GM21619 (cell line): ENCODE data around the gene PLXDC2.

Experiments used
- ATAC-seq: cut with Tn5 transposase; IDR thresholded peaks from one replicate; pipeline ENCODE4 v1.9.1; 2021; ENCODE audit not compliant: unreplicated experiment

The PLXDC2 gene

DNA sequence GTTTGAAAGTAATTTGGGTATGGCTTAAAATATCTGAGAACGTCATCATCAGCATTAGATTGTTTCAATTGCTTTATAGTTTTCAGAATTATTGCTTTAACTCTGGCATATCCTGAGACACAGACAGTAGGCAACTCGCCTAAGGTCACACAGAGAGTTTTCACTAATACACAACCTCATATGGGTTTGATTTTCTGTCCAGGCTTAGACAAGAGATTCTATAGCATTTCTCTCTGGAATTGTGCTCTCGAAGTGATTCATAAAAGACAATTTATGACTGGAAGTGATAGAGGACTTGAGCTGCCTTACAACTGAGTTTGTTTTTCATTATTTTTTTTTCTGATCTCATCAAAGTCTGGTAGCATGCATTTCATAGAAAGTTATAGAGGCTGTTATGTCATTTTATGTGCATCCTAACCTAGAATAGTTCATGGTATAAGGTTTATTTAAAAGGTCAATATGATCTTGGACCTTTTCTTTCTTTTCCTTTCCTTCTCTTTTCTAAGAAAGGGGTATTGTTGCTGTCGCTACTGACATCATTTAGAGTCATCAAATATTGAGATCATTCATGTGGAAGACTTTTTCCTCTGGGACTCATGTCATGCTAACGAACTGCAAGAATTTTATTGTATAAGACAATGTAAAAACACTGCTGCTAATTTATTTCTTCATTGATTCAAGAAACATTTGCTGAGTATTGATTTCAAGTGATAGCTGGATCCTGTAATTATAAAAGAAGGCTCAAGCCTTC lies 278.2 kb downstream of the PLXDC2 start:
- no peak for ATAC-seq

DNA sequence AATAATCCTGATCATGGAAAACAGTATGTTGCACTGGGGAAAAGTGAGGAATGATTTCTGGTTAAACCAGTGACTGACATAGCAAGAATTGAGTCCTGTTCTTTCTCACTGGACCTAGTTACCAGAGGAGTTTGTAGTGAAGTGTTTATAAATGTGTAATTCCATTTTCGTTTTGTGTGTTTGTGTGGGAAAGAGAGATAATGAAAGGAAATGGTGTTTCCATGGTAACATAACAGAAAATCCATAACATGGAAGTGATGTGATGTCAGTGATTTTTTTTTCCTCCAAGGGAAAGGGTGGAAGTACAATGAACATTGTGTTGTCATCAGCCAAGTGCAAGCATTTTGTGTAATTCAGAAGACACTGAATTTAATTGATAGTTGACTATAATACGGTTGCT lies 283.9 kb downstream of the PLXDC2 start:
- no peak for ATAC-seq

DNA sequence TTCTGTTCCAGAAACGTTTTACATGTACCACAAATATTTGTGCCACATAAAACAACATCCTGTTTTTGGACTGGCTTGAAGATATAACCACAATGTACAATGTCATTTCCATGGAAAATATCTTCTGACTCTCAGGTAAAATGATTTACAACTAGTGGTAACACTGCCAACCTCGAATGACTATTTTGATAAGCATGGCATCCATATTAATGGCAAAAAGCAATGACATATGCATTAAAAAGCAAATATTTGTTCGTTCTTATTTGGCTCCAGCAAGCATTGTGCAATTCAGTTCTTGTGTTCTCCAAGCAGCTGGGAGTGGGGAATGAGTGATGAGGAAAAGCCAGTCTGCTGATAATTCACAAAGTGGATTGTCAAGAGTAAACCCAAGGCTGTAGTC lies 289.0 kb downstream of the PLXDC2 start:
- no peak for ATAC-seq

DNA sequence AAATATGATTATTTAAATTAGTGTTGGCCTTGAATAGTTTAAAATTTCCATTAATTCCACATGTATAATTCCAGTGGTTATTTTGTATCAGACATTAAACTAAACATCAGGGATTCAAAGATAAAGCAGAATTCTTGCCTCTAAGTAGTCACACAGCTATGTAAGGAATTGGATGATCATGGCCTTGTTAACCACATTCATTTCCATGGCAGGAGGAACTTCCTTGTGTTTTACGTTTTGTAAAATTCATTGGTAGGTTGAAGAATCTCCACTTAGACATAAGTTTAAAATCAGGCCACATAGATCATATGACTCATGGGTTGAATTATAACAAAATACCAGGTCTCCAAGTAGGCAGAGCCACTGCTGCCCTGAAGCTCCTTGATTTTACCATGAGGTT lies 289.7 kb downstream of the PLXDC2 start:
- no peak for ATAC-seq

DNA sequence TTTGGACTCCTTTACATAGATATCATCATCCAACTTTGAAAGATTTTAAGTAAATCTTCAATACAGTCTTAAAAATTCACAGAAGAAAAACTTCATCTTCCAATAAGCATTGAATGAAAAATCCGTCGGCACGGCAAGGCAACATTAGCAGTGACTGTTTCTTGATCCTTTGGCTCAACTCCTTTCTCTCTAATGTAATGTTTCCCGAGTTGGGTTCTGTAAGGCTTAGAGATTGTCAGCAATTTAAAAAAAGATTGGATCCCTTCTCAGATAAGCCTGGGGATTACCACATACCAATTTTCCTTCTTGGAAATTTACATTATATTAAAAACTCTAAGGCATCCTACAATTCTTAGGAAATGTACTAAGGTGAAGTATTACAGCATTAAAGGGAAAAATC lies 291.8 kb downstream of the PLXDC2 start:
- no peak for ATAC-seq

DNA sequence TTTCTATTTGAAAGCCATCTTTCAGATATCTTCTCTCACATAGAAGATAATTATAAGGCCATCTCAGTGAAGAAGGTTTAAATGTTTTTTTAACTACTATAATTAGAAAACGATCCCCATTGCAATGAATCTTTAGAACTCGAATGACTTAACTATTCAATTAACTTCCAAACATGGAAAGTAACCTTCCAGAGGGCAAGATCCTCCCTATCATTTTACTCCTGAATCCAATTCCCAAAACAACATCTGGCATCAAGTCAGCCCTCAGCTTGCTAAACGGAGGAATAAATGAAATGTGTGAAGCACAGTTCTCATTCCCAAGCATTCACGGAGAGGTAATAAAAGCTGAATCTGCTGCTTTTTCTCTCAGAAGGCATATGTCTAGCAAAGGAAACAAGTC lies 293.4 kb downstream of the PLXDC2 start:
- no peak for ATAC-seq

DNA sequence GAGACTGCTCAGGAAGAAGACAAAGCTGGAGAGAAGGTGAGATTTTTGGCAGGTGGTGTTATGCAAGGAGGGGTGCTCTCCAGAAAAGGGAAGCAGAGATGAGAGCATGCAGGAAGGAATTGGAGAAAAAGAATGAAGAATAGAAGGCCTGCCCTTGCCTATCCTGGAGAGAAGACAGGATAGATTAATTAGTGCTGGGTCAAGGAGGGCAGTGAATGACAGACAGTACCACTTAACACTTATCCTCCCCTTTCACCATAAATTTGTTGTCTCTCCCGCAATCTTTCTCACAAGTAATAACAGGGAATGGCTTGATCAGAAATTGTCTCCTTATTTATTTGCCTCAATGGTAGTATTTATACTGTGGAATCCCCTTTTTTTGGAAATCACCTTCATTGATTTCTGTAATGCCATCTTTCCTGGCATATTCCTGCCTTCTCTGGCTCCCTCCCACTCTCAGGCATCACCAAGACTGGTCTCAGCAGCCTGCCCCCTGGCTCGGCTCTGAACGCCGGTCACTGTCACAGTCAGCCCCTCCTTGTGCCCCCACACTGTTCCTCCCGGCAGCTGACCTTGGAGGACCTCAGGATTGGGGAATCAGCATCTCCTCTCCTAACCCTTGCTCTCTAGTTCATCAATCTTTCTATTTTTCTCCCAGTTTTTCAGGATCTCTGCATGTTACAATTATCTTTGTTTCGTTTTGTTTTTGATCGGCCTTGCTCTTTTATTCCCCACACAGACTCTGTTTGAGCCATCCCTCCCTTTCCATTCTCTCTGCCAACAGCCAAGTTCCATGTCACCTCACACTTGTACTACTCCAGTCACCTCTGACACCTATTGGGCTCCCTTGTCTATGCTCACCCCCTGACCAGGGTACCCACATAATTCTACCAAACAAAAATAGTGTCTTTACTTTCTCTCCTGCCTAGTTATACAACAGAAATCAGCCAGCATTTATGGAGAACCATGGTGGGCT lies 294.2 kb downstream of the PLXDC2 start:
- ATAC-seq: no peak

DNA sequence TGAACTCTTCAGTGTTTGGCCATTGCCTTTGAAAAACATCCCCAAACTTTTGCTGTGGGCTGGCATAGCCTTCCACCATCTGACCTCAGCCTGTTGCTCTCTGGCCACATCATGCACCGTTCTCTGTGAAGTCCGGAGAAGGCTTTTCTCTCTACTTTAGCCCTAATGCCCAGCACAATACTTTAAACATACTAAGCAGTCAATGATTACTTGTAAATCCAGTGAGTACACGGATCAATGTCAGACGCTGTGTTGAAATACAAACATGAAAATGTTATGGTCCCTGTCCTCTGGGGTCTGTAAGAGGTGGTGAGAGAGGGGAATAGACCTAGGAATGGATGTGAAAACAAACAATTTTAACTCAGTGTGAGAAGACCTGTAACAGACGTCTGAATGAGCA lies 297.9 kb downstream of the PLXDC2 start:
- ATAC-seq: no peak

DNA sequence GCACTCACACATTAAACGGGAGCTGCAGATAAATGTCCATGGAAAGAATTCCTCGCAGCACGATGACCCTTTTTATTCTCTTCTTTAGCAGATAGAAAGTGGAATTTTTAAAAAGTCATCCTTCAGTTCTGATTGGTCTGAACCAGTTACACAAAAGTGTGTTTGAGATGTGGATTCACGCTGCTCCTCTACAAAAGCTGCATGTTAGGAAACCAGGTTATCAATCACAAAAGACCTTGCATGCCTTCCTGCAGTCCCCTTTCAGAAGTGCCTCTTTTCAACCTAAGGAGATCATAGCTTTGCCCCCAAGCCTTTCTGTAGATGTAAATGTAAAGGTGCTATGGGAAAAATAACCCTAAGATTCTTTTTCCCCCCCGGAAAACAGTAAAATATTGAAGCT lies 299.7 kb downstream of the PLXDC2 start:
- ATAC-seq: no peak

DNA sequence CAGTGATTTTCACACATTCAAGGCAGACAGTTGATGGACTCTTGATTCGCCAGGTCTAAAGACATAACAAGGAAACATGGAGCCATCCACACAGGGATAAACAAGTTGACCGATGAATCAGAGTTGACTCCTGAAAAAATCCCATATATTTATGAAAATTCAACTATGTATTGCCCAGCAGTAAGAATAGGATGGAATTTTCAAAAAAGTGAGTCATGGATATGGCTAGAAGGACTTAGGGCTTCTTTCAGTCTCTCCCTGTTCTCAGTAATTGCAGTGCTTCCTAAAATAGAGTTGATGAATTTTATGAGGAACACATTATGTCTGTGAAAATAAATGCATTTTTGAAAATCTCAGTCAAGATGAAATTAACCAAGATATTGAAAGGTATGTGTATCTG lies 301.2 kb downstream of the PLXDC2 start:
- ATAC-seq: no peak

DNA sequence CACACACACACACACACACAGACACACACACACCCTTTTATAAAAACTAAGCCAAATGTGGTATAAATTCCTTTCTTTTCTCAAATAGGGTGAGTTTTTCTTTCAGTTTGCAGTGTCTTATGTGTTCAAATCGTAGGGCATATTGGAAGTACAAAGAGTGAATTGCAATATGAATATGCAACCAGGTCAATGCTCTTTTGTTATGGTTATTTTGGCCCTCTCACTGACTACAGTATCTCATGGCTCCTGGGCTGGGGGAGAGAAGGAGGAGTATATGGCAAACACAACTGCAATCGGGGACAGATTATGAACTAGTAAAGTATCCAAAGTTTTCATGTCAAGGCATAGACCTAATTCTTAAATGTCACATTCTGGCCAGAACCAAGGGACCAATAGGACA lies 301.9 kb downstream of the PLXDC2 start:
- ATAC-seq: no peak

DNA sequence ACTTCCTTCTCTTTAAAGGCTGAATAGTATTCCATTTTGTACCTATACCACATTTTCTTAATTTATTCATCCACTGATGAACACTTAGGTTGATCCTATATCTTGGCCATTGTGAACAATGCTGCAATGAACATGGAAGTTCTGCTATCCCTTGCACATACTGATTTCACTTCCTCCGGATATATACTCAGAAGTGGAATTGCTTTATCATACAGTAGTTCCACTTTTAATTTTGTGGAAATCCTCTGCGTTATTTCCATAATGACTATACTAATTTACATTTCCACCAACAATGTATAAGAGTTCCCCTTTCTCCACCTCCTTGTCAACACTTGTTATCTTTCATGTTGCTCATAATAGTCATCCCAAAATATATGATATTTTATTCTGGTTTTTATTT lies 312.6 kb downstream of the PLXDC2 start:
- no peak for ATAC-seq

DNA sequence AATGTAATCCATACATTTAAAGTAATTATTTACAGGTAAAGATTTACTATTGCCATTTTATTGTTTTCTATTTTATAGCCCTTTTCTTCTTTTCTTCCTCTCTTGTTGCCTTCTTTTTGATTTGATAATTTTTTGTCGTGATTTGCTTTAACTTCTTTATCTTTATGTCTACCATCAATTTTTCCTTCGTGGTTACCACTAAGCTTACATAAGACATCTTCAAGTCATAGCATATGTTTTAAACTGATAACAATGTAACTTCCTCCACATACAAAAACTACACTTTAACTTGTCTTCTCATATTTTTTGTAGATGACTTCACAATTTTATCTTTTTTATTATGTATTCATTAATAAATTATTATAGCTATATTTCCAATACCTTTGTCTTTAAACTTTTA lies 316.6 kb downstream of the PLXDC2 start:
- no peak for ATAC-seq

DNA sequence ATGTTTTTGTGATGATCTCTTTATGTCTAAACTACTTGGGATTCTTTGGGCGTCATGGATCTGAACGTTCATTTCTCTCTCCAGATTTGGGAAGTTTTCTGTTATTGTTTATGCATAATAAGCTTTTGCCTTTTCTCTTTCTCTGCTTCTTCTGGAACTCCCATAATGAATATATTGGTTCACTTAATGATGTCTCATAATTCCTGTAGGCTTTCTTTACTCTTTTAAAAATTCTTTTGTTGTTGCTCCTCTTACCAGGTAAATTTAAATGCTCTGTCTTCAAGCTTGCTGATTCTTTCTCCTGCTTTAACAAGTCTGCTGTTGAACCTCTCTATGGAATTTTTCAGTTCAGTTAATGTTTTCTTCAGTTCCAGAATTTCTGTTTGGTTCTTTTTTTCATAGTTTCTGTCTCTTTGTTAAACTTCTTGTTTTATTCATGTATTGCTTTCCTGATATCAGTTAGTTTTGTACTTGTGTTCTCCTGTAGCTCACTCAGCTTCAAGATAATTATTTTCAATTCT lies 317.5 kb downstream of the PLXDC2 start:
- no peak for ATAC-seq

DNA sequence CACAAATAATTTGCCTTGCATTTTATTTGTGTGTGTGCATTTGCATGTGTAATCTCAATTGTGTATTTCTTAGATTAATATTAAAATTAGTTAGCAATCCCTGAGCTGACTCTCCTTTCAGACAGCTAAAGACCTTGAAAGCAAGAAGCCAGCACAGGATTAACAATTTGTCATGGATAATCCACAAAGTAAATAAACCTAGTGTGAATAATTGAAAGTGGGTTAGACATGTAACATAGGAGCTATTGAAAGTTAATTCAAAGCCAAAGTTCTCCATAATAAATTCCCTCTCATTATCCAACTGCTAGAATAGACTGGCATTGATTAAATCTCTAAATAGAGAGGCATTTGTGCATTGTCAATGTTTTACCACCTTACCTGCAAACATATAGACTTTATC lies 326.1 kb downstream of the PLXDC2 start:
- ATAC-seq: no peak

DNA sequence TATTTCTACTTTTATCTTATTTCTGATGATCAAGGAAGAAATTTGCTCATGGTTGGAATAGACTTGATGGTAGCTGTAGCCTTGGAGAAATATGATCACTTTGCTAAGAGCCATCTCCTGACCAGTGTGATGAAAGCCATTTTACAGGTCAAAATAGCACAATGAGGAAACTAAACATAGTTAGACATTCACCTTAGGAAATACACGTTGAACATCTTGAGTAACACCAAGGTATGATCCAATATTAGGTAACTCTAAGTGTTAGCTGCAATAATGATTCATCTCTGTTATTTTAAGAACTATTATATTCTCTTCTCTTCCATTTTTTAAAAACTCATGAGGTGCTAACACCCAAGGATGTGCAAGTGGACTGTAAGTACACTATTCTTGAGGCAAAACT lies 328.0 kb downstream of the PLXDC2 start:
- ATAC-seq: no peak

DNA sequence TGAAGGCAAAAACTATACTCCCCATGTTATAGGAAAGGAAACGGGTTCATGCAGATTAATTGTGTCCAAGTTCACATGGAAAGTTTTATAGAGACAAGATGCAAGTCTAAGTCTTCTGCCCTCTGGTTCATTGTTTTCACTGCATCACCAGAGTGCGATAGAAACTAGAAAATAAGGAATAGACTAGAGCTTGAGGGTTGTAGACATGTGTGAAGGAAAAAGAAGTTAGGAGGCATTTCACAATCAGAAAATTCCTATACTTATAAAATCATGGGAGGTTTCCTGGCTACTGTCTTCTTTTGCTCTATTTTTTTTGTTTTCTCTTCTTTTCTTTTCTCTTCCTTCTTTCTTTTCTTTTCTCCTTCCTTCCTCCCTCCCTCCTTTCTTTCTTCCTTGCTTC lies 329.8 kb downstream of the PLXDC2 start:
- no peak for ATAC-seq

DNA sequence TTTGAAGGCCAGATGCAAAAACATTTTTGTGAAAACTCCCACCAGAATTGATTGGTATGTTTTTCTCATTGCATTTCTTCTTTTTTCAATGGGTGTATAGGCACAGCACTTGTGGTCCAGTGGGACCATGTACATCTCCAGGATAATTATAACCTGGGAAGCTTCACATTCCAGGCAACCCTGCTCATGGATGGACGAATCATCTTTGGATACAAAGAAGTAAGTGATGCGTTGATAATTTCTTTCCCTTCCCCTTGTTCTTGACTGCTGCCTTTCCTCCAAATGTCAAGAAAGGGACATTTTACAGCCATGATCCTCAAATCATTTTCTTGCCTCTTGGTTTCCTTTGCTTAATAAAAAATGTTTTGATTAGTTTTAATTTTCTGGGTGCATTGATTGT lies 331.5 kb downstream of the PLXDC2 start:
- no peak for ATAC-seq

DNA sequence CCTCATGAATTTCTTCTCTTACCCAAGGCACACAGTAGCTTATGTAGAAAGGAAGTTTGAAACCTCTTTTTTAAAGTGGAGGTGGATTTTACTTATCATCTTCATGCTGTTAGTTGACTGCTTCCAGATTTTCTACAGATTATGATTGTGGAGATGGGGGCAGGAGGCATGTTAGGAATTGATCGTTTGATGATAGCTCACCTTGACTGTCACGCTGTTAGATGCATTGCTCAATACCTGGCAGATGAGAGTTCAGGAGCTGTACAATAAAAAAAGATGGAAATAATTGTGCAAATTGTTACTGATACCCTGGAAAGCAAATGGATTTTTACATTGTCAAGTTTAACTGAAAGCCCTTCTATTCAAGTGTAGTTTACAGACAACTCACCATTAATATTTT lies 340.3 kb downstream of the PLXDC2 start:
- no peak for ATAC-seq

DNA sequence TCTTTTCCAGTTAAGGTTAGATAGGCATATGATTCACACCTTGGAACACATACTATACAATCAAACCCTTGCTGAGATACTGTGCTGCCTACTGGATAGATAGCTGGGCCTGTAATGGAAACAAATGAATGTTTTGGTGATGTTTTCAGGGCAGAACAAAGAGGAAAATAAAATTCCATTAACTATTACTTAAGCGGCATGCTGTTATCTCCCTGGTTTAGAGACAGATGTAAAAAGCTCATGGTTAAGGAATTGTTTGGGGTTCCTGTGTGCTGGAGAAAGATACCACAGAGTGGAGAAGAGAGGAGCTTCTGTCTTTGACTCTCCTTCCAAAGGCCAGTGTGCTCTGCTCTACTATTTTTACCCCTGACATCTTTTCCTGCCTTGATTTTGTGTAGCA lies 341.1 kb downstream of the PLXDC2 start:
- no peak for ATAC-seq

DNA sequence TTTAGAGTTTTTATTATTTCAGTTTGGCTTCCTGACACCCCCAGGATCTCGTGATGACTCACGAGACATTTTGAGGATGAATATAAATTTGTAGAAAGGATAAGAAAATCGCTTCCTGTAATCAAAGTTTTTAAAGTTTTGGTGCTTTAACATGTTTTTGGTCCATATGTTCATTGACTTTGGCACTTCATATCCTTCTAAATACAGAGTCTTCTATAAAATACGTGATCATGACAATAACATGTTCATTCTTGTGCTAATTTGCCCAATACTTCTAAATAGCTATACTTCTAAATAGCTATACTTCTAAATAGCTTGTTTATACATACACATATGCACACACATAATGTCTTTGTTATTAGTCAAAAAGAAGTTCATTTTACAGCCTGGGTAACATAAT lies 341.9 kb downstream of the PLXDC2 start:
- no peak for ATAC-seq

DNA sequence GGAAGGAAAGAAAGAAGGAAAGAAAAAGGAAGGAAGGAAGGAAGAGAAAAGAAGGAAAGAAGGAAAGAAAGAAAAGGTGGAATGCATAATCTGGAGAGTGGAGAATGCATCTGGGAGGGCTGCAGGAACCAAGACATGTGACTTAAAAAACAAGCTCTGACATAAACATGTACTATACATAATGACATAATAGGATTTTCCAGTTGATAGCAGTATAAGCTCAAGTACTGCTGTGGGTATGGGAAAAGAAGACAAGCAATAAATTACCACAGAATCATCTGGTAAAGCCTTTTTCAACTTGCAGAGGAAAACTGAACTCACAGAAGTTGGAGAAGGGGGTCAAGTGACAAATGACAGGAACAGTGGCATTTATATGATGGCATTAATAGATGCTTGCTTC lies 345.9 kb downstream of the PLXDC2 start:
- no peak for ATAC-seq
